ENCODE data around the gene MAP3K13. TPM values are rescaled to one million over a fixed set of nuclear protein-coding genes. Genes with fewer than 3 reads are reported as not detected.

The MAP3K13 gene
- total RNA-seq, 2 donors from 2014 or later, result 20.4 to 21.1 TPM

DNA sequence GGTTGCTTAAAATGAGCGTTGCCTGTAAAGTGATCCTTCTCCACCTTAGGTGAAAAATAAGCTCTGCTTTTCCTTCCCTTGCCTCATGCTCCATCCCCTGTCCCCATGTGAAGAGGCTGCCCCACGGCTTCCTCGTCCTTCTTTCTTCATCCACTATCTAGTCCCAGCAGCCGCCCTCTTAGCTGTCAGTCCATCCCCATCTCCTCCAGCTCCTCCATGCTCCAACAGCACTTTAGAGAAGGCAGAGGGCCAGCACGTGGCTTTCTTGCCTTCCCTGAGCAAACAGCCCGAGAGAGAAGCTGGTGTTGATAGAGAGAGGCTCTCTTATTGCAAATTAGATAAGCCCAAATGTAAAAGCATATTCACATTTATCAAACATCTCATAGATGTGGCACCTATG lies 144.9 kb downstream of the MAP3K13 start:
- H3K36me3 ChIP-seq (ENCODE audit: control insufficient read depth, insufficient read depth, low read length), result no peaks in the 10 kb centered on the region
- DNase-seq, result no peak
- no peaks in the 10 kb centered on the region for H3K36me3 Mint-ChIP-seq (ENCODE audit: low read depth)
- no peak overlapping the region for H3K9ac ChIP-seq (ENCODE audit: extremely low read depth, low read length, poor library complexity, severe bottlenecking)
- H3K9me3 Mint-ChIP-seq, result no peaks in the 10 kb centered on the region
- TF ChIP-seq, protein P1, sequence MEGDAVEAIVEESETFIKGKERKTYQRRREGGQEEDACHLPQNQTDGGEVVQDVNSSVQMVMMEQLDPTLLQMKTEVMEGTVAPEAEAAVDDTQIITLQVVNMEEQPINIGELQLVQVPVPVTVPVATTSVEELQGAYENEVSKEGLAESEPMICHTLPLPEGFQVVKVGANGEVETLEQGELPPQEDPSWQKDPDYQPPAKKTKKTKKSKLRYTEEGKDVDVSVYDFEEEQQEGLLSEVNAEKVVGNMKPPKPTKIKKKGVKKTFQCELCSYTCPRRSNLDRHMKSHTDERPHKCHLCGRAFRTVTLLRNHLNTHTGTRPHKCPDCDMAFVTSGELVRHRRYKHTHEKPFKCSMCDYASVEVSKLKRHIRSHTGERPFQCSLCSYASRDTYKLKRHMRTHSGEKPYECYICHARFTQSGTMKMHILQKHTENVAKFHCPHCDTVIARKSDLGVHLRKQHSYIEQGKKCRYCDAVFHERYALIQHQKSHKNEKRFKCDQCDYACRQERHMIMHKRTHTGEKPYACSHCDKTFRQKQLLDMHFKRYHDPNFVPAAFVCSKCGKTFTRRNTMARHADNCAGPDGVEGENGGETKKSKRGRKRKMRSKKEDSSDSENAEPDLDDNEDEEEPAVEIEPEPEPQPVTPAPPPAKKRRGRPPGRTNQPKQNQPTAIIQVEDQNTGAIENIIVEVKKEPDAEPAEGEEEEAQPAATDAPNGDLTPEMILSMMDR (conservative IDR thresholded peaks at IDR 0.05), result no peak
- H3K4me3 ChIP-seq (ENCODE audit: low read length), result no peak overlapping the region
- no peak overlapping the region for H3K27ac ChIP-seq (ENCODE audit: low read depth, low read length)
- H3K4me1 Mint-ChIP-seq, result no peaks in the 10 kb centered on the region
- no peak overlapping the region for H3K4me3 Mint-ChIP-seq
- WGBS, 2 experiments (ENCODE audit: insufficient coverage in 1 of 2, insufficient read length in 1 of 2), result 82 to 89% methylated on average over 1 to 6 of the region's 6 CpGs
- H3K27me3 Mint-ChIP-seq (ENCODE audit: insufficient read depth), result no peaks in the 10 kb centered on the region
- no peaks in the 10 kb centered on the region for H3K27me3 ChIP-seq (ENCODE audit: control insufficient read depth, insufficient read depth, low read length, poor library complexity, severe bottlenecking)
- H3K4me1 ChIP-seq (ENCODE audit: control insufficient read depth, insufficient read depth, low read length), result no peaks in the 10 kb centered on the region
- no peaks in the 10 kb centered on the region for H3K9me3 ChIP-seq (ENCODE audit: control insufficient read depth, low read length)
- H3K27ac Mint-ChIP-seq, result no peak overlapping the region

DNA sequence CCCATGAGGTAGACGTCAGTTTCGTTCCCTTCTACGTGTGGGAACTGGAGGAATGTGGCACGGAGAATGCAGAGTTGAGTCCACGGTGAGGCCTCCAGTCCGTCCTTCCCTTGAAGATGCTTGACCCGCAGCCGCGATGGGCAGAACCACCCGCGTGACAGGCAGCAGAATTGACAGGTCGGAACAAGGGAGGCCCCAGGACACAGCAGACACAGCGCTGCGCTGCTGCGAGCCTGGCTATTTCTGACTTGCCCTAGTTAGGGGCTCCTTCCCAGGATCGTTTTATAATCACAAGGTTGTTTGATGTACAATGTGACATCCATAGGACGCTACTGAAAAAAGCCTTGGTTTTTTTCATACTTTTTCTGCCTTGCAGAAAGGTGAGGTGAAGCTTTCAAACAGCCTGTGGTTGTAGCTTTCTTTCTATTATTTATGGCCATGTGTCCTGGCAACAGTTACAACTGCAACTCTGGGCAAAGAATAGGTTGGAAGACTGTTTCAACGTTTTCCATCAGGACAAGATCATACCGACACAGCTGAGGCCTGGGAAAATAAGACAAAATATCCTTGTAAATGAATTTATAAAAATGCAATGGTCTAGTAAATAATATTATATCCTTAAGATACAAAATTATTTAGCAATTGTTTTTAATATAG lies 145.5 kb downstream of the MAP3K13 start:
- H3K4me1 Mint-ChIP-seq, result no peaks in the 10 kb centered on the region
- no peaks in the 10 kb centered on the region for H3K9me3 Mint-ChIP-seq
- WGBS, 2 experiments (ENCODE audit: insufficient coverage in 1 of 2, insufficient read length in 1 of 2), result 90 to 96% methylated on average over 14 to 19 of the region's 19 CpGs
- TF ChIP-seq, protein P1 (conservative IDR thresholded peaks at IDR 0.05), result no peak
- Histone ChIP-seq H3K36me3 (ENCODE audit: control insufficient read depth, insufficient read depth, low read length) (no peaks in the 10 kb centered on the region), H3K27ac (ENCODE audit: low read depth, low read length) (no peak overlapping the region), H3K4me3 (ENCODE audit: low read length) (no peak overlapping the region), H3K27me3 (ENCODE audit: control insufficient read depth, insufficient read depth, low read length, poor library complexity, severe bottlenecking) (no peaks in the 10 kb centered on the region), H3K4me1 (ENCODE audit: control insufficient read depth, insufficient read depth, low read length) (no peaks in the 10 kb centered on the region), H3K9ac (ENCODE audit: extremely low read depth, low read length, poor library complexity, severe bottlenecking) (no peak overlapping the region), H3K9me3 (ENCODE audit: control insufficient read depth, low read length) (no peaks in the 10 kb centered on the region)
- no peak overlapping the region for H3K27ac Mint-ChIP-seq
- H3K36me3 Mint-ChIP-seq (ENCODE audit: low read depth), result no peaks in the 10 kb centered on the region
- DNase-seq, result no peak
- H3K27me3 Mint-ChIP-seq (ENCODE audit: insufficient read depth), result no peaks in the 10 kb centered on the region
- H3K4me3 Mint-ChIP-seq, result no peak overlapping the region

DNA sequence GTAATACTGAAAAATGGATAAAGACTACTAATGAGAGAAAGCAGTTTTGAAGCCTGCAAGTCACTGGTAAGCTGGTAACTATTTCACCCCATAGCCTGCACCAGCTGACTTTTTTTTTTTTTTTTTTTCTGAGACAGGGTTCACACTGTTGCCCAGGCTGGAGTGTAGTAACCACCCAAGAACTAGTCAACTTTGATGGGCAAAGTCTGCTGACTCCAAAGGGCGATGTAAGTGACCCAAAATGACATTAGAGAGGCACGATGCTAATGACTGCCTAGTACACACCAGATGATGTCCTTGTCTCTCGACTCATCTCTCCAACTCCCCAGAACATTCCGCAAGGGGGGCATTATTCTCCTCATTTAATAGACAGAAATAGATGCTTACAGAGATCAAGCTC lies 148.8 kb downstream of the MAP3K13 start:
- Mint-ChIP-seq H3K4me3 (no peak overlapping the region), H3K27me3 (ENCODE audit: insufficient read depth) (peaks cover 15% of the 10 kb centered on the region), H3K36me3 (ENCODE audit: low read depth) (no peaks in the 10 kb centered on the region), H3K27ac (no peak overlapping the region), H3K4me1 (no peaks in the 10 kb centered on the region), H3K9me3 (no peaks in the 10 kb centered on the region)
- DNase-seq, result no peak
- Histone ChIP-seq H3K36me3 (ENCODE audit: control insufficient read depth, insufficient read depth, low read length) (no peaks in the 10 kb centered on the region), H3K4me1 (ENCODE audit: control insufficient read depth, insufficient read depth, low read length) (no peaks in the 10 kb centered on the region), H3K4me3 (ENCODE audit: low read length) (no peak overlapping the region), H3K27ac (ENCODE audit: low read depth, low read length) (no peak overlapping the region), H3K9ac (ENCODE audit: extremely low read depth, low read length, poor library complexity, severe bottlenecking) (no peak overlapping the region), H3K27me3 (ENCODE audit: control insufficient read depth, insufficient read depth, low read length, poor library complexity, severe bottlenecking) (peaks cover 8% of the 10 kb centered on the region), H3K9me3 (ENCODE audit: control insufficient read depth, low read length) (no peaks in the 10 kb centered on the region)
- 55 to 66% methylated on average over 3 to 4 of the region's 4 CpGs for WGBS, 2 experiments (ENCODE audit: insufficient coverage in 1 of 2, insufficient read length in 1 of 2)
- TF ChIP-seq, protein P1 (conservative IDR thresholded peaks at IDR 0.05), result no peak
